MG63 (cell line): Measurements from ENCODE around the gene ACOT8. TPM values are rescaled to one million over a fixed set of nuclear protein-coding genes. Genes with fewer than 3 reads are reported as not detected.
"Not testable (repeated sequence)": the region's sequence is repeated elsewhere in the genome, so short reads cannot be mapped to it uniquely, and the experiment has no call there.

Source experiments
- DNase-seq: peaks from one replicate; pipeline ENCODE4 v3.0.0-alpha.2; 2020
- H3K27me3 ChIP-seq: fragments of 250-450 bp; sonication (Bioruptor Pico); 2 replicates; pipeline ENCODE4 v1.5.1; 2020; ENCODE audit warnings: mild to moderate bottlenecking, moderate library complexity
- H3K36me3 ChIP-seq: fragments of 250-450 bp; sonication (Bioruptor Pico); 2 replicates; pipeline ENCODE4 v1.5.1; 2020; ENCODE audit warnings: mild to moderate bottlenecking, moderate library complexity
- H3K4me3 ChIP-seq: fragments of 250-450 bp; sonication (Bioruptor Pico); 2 replicates; pipeline ENCODE4 v1.5.1; 2020; ENCODE audit warnings: mild to moderate bottlenecking, moderate library complexity
- H3K9me3 ChIP-seq: fragments of 250-450 bp; sonication (Bioruptor Pico); 2 replicates; pipeline ENCODE4 v1.5.1; 2020; ENCODE audit warnings: mild to moderate bottlenecking, moderate library complexity
- total RNA-seq: library from RNA; depleted of rRNA; stranded (reverse); fragments of >200 nt; shearing (Covaris generic); gene quantifications from 2 replicates; pipeline ENCODE4 v1.2.3, GENCODE V29; 2014; ENCODE audit warnings: low replicate concordance; rRNA removed

ACOT8 gene
- total RNA-seq, 1 experiment from 2014 or later = 46.9 TPM

GRCh38 chr20:45797510-45797909 lies 59.7 kb downstream of the ACOT8 start:
- not testable (repeated sequence) for DNase-seq, H3K9me3 ChIP-seq, H3K4me3 ChIP-seq, H3K27me3 ChIP-seq
- H3K36me3 ChIP-seq = peaks cover 78% of the 10 kb centered on the region

- H3K4me3 ChIP-seq = no peak overlapping the region
- no peaks in the 10 kb centered on the region for H3K27me3 ChIP-seq
- H3K36me3 ChIP-seq = peaks cover 67% of the 10 kb centered on the region
- DNase-seq = no peak
- H3K9me3 ChIP-seq = no peaks in the 10 kb centered on the region
Observed at GRCh38 chr20:45796337-45797065, 60.7 kb downstream of the ACOT8 start.

- H3K4me3 ChIP-seq = peak overlapping the region; percentile 99
- H3K36me3 ChIP-seq = peaks cover 38% of the 10 kb centered on the region
- no peak for DNase-seq
- no peaks in the 10 kb centered on the region for H3K9me3 ChIP-seq
- no peaks in the 10 kb centered on the region for H3K27me3 ChIP-seq
Observed at GRCh38 chr20:45792317-45793118, 64.7 kb downstream of the ACOT8 start.

Other genes starting within 250 kb of the ACOT8 start
- not detected in 2 replicates for gene WFDC10A, start 227.7 kb downstream of the ACOT8 start, total RNA-seq
- gene WFDC9, start 226.1 kb downstream of the ACOT8 start, total RNA-seq = not detected in 2 replicates
- not detected in 2 replicates for gene WFDC11, start 187.2 kb downstream of the ACOT8 start, total RNA-seq
- gene WFDC13, start 155.4 kb downstream of the ACOT8 start, total RNA-seq = not detected in 2 replicates
- not detected in 2 replicates for gene WFDC10B, start 152.4 kb downstream of the ACOT8 start, total RNA-seq
- not detected in 2 replicates for gene SPINT4, start 135.0 kb downstream of the ACOT8 start, total RNA-seq
- 0.59 TPM in 1 of 2 replicates, not detected in the other for gene WFDC3, start 65.5 kb downstream of the ACOT8 start, total RNA-seq
- 50.3 and 70.0 TPM in 2 replicates for gene DNTTIP1, start 65.4 kb downstream of the ACOT8 start, total RNA-seq
- 69.5 and 72.7 TPM in 2 replicates for gene UBE2C, start 44.7 kb downstream of the ACOT8 start, total RNA-seq
- gene TNNC2, start 30.1 kb downstream of the ACOT8 start, total RNA-seq = not detected in 2 replicates
- gene SNX21, start 23.6 kb downstream of the ACOT8 start, total RNA-seq = 55.6 and 74.9 TPM in 2 replicates
- 8.4 and 14.2 TPM in 2 replicates for gene ZSWIM3, start 222 bp upstream of the ACOT8 start, total RNA-seq
- 5.7 and 8.5 TPM in 2 replicates for gene ZSWIM1, start 23.8 kb upstream of the ACOT8 start, total RNA-seq
- not detected in 2 replicates for gene SPATA25, start 30.2 kb upstream of the ACOT8 start, total RNA-seq
- 0.39 TPM in 1 of 2 replicates, not detected in the other for gene NEURL2, start 33.8 kb upstream of the ACOT8 start, total RNA-seq
- gene CTSA, start 33.9 kb upstream of the ACOT8 start, total RNA-seq = 17.8 and 27.9 TPM in 2 replicates
- 46.8 and 70.1 TPM in 2 replicates for gene PLTP, start 54.8 kb upstream of the ACOT8 start, total RNA-seq
- 10.5 and 12.1 TPM in 2 replicates for gene PCIF1, start 77.3 kb upstream of the ACOT8 start, total RNA-seq
- 8.7 and 9.5 TPM in 2 replicates for gene ZNF335, start 114.8 kb upstream of the ACOT8 start, total RNA-seq
- 0.07 TPM in 1 of 2 replicates, not detected in the other for gene MMP9, start 151.5 kb upstream of the ACOT8 start, total RNA-seq
- gene SLC12A5, start 171.8 kb upstream of the ACOT8 start, total RNA-seq = 0.15 and 0.72 TPM in 2 replicates
- 9.2 and 24.9 TPM in 2 replicates for gene NCOA5, start 232.6 kb upstream of the ACOT8 start, total RNA-seq